Neutrophil (primary cell): ENCODE data around the gene MAG.

Experiments used
- H3K27ac ChIP-seq: fragments of 200-600 bp; sonication (generic); 2 replicates; pipeline ENCODE4 v1.5.1; 2016; ENCODE audit warnings: mild to moderate bottlenecking, moderate library complexity
- H3K27me3 ChIP-seq: fragments of 200-600 bp; sonication (generic); 2 replicates; pipeline ENCODE4 v1.6.0; 2016; ENCODE audit warnings: mild to moderate bottlenecking
- H3K36me3 ChIP-seq: fragments of 200-600 bp; sonication (generic); 2 replicates; pipeline ENCODE4 v1.5.1; 2017
- H3K4me1 ChIP-seq, 2 experiments: fragments of 200-600 bp in 1 of 2; sonication (generic) in 1 of 2; 1 replicate in 1 of 2; 2 replicates in 1 of 2; pipeline versions ENCODE4 v1.5.1 to v1.6.1; 2013 to 2016; ENCODE audit warnings: low read depth in 1 of 2, low read length in 1 of 2, mild to moderate bottlenecking in 1 of 2, moderate library complexity in 1 of 2; ENCODE audit not compliant: control insufficient read depth in 1 of 2, insufficient read depth in 1 of 2
- H3K4me3 ChIP-seq, 2 experiments: fragments of 200-600 bp in 1 of 2; sonication (generic) in 1 of 2; 1 replicate in 1 of 2; 2 replicates in 1 of 2; pipeline ENCODE4 v1.5.1; 2013 to 2016; ENCODE audit warnings: low read depth in 1 of 2, low read length in 1 of 2, mild to moderate bottlenecking in 1 of 2, moderate library complexity in 1 of 2
- H3K9me3 ChIP-seq: fragments of 200-600 bp; sonication (generic); 2 replicates; pipeline ENCODE4 v1.5.1; 2016
- TF ChIP-seq, protein P1 (sequence below): fragments of 200-600 bp; sonication (generic); IDR thresholded peaks from 2 replicates; pipeline ENCODE4 v1.5.1; 2016; ENCODE audit warnings: antibody characterized with exemption

MAG gene

GRCh38 chr19:35360880-35361420 lies 69.0 kb downstream of the MAG start:
- Histone ChIP-seq H3K36me3 (no peaks in the 10 kb centered on the region), H3K4me3 (no peak overlapping the region), H3K27me3 (peaks cover 22% of the 10 kb centered on the region), H3K9me3 (no peaks in the 10 kb centered on the region), H3K27ac (no peak overlapping the region), H3K4me1 (peaks cover 13 to 14% of the 10 kb centered on the region in 2 experiments)
- TF ChIP-seq, protein P1, sequence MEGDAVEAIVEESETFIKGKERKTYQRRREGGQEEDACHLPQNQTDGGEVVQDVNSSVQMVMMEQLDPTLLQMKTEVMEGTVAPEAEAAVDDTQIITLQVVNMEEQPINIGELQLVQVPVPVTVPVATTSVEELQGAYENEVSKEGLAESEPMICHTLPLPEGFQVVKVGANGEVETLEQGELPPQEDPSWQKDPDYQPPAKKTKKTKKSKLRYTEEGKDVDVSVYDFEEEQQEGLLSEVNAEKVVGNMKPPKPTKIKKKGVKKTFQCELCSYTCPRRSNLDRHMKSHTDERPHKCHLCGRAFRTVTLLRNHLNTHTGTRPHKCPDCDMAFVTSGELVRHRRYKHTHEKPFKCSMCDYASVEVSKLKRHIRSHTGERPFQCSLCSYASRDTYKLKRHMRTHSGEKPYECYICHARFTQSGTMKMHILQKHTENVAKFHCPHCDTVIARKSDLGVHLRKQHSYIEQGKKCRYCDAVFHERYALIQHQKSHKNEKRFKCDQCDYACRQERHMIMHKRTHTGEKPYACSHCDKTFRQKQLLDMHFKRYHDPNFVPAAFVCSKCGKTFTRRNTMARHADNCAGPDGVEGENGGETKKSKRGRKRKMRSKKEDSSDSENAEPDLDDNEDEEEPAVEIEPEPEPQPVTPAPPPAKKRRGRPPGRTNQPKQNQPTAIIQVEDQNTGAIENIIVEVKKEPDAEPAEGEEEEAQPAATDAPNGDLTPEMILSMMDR, result no peak

DNA sequence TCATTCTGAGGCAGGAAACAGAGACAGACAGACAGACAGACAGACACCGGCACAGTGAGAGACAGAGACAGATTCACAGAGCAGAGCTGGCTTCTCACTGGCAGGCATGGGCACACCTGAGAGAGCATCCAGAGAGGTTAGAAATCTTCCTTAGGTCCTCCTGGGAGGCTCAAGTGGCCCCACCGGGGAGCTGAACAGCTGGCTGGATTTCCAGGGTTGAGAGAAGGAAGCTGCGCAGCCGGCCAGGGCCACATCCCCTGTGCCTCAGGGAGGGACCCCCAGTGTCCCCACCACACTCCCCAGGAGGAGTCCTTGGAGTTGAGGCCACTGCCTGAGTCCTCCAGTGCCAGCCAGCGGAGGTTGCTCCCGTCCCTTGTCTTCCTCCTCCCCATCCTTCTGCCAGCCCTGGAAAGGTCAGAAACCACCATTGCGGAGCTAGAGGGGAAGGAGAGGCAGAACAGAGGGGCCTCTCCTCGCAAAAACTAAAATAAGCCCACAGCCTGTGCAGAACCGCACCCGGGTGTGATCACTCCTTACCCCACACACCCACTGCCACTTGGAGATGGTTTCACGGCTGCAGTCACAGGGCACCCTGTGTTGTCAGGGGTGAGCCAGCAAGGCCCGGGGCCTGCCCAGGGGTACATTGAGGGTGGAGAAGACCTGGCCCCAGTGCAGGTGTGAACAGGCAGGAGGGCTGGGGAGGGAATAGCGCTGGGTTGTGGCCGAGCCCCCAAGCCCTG lies 70.5 kb downstream of the MAG start:
- Histone ChIP-seq H3K36me3 (no peaks in the 10 kb centered on the region), H3K9me3 (no peaks in the 10 kb centered on the region), H3K27me3 (peaks cover 22% of the 10 kb centered on the region), H3K4me1 (peaks cover 10% of the 10 kb centered on the region in 2 experiments), H3K4me3 (no peak overlapping the region), H3K27ac (no peak overlapping the region)
- TF ChIP-seq, protein P1, result no peak

DNA sequence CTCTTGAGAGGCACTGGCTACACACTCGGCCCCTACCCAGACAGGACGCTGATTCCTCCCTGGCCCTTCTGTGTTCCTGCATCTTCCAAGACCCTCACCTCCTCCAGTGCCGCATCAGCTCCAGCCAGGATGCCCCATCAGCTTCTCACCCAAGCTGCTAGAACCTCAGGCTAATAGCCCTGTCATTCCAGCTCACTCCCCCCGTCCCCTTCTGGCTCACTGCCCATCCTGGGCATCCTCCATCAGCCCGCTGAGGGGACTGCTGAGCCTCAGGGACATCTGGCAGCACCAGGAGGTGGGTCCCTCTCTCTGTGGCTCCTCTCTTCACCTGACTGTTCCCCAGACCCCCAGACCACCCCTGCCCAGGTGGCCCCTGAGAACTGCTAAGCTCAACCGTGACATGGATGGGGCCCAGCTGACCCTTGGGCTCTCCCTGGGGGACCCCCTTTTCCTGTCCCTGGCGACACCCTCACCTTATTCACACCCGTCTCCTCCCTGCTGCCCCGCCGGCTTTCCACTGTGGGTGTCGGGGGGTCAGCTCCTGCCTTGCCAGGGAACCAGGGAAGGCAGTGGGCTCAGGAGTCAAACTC lies 71.1 kb downstream of the MAG start:
- Histone ChIP-seq H3K27ac (no peak overlapping the region), H3K27me3 (peaks cover 22% of the 10 kb centered on the region), H3K4me3 (no peak overlapping the region), H3K36me3 (no peaks in the 10 kb centered on the region), H3K9me3 (no peaks in the 10 kb centered on the region), H3K4me1 (peaks cover 3 to 4% of the 10 kb centered on the region in 2 experiments)
- TF ChIP-seq, protein P1, result no peak
